ENCODE measurements around the gene NYNRIN.
A peak's percentile ranks its signal among the peaks of the same experiment; 100 is the strongest.
"Not testable (repeated sequence)": the region's sequence is repeated elsewhere in the genome, so short reads cannot be mapped to it uniquely, and the experiment has no call there.

Gene NYNRIN

DNA sequence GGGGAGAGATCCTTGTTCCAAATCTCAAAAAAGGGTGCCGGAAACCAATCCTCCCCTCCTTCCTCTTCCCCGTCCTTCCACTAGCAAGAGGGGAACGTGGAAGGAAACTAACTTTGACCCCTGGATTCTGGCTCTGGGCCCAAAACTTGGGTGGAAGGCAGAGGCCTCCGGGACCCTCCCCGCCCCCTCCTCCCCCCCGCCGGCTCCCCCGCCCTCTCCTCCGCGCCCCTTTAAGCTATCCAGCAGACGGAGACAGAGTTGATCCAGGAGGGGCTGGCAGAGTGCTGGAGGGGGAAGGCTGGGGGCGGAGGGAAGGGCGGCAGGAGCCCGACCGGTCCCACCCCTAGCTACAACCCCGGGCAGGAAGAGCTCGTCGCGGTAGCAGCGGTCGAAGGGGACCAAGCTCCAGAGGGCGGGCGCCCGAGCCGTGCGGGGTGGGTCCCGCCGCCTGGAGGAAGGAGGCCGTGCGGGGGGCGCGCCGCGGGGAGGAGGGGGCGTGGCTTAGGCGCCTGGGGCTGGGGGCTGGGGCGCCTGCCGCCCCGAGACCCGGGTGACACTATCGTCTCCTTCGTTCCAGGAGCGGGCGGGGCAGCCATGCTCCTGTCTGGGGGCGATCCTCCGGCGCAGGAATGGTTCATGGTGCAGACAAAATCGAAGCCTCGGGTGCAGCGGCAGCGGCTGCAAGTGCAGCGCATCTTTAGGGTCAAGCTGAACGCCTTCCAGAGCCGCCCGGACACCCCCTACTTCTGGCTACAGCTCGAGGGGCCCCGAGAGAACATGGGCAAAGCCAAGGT lies at the start of gene NYNRIN:
NYNRIN (plus strand) TSS at position 351 of the 794 bp plus-strand sequence; CDS start at position 595, 244 bp downstream.
- peak; percentile 28 for DNase-seq

DNA sequence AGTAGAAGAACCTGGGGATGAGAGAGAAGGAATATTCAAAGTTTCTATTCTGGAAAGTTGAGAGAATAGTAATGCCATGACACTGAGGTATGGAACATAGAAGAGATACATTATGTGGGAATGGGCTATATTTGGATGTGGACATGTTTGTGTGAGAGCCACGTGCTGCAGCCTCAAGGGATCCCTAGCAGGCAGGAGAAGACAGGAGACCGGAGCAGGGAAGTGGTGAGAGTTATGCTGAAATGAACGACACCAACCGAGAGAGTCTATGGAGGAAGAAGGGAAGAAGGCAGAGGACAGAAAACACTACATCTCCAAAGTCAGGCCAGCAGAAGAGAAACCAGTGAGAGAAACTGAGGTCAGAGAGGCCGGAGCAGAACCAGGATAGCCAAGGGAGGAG lies 49.1 kb upstream of the NYNRIN start:
- no peak for DNase-seq

DNA sequence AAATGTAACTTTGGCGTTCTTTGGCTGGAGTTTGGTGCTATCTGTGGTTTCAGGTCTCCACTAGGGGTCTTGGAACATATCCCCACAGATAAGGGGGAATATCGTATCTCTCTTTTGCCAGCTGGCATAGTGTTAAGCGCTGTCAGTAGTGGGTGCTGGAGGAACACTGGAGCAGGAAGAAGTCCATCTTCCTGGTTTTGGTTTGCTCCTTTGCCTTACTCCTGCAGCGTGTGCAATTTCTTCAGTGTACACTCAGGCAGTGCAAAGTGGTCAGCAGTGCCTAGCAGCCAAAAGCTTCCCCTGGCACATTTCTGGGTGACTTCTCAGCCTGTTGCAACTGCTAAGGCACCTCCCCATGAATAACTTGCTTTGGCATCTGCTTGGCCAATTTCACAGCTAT lies 47.3 kb upstream of the NYNRIN start:
- DNase-seq: no peak

DNA sequence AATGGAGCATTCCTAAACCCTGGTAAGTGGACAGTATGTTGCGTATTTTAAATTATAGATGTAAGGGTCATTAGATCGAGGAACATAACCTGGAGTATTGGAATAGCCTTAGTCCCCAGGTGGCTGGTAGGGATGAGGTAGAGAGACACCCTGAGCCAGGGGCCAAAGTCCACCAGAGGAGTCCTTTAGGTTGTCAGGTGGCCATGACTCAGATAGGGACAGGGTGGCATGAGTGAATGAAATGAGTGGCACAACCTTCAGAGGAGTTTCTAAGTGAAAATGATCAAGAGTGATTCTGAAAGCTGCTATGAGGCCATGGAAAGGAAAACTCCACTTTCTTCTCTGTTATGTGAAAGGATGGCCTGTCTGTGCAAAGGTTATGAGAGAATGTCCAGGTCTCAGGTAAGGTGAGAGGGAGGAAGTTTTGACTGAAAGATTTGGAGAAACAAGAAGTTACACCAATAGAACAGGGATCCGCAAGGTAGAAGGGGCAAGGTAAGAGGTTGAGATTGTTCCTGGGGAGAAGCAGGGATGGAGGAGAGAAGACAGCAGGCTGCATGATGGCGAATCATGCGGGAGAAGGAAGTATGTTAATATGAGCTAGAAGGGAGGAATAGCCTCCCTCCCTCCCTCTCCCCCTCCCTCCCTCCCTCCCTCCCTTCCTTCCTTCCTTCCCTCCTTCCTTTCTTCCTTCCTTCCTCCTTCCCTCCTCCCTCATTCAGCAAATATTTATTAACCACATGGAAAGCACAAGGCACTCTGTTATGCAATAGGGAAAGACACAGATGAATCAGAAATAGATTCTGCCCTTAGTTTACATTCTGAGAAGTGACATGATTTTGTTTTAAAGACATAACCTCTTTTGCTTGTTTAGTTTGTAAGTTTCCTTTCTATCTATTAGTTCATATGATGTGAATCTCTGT lies 45.0 kb upstream of the NYNRIN start:
- no peak for DNase-seq

DNA sequence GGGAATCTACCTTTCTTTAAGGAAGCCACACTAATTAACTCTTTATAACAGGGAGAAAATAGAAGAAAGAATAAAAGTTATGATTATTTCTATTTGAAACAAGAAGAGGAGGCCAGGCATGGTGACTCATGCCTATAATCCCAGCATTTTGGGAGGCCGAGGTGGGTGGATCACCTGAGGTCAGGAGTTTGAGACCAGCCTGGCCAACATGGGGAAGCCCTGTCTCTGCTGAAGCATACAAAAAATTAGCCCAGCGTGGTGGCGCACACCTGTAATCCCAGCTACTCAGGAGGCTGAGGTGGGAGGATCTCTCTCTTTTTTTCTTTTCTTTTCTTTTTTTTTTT lies 44.3 kb upstream of the NYNRIN start:
- not testable (repeated sequence) for DNase-seq

DNA sequence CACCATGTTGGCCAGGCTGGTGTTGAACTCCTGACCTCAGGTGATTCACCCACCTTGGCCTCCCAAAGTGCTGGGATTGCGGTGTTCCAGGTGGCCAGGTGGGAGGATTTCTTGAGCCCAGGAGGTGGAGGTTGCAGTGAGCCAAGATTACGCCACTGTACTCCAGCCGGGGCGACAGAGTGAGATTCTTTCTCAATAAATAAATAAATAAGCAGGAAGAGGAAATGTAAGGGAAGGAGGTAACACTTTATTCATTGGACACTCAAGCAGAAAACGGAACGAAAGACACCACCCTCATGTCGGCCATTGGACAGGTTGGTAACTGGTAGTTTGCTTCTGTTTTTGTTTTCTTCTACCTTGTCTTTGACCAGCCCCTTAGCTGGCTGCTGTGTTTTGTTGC lies 43.8 kb upstream of the NYNRIN start:
- DNase-seq: no peak

DNA sequence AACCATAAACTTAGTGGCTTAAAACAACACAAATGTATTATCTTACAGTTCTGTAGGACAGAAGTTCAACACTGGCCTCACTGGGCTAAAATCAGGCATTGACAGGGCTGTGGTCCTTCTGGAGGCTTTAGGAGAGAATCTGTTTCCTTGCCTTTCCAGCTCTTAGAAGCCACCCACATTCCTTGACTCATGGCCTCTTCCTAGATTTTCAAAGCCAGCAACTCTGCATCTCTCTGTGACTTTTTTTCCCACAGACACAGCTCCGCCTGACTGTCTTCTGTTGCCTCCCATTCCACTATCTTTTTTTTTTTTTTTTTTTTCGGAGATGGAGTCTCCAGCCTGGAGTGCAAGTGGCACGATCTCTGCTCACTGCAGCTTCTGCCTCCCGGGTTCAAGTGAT lies 42.6 kb upstream of the NYNRIN start:
- DNase-seq: no peak

DNA sequence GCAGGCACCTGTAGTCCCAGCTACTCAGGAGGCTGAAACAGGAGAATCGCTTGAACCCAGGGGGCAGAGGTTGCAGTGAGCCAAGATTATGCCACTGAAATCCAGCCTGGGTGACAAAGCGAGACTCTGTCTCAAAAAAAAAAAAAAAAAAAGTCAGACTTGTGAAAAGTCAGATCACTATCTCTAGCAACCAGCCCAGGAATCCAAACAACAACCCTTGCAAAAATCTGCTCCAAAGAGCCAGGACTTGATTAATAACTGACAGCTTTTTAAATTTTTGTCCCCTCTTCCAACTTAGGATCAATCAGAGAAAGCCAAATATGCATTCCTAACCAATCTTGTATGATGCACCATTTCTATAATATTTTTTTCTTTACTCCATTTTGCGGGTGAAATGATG lies 38.5 kb upstream of the NYNRIN start:
- no peak for DNase-seq

DNA sequence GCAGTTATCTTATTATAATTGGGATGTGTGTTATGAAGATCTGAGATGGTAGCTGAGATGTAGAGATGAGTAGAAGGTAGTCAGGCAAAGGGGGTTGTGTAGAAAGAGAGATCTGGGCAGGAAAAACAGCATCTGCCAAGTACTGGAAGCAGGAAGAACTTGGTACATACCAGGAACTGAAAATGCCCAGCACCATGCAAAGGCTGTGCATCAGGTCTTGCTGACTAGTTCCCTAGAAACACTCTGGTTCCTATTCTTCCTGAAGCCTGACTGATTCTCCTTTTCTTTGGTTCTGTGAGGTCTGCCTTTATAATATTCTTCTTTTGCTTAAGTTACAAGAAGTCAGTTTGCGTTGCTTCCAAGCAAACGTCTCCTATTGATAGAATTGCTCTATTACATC lies 37.5 kb upstream of the NYNRIN start:
- no peak for DNase-seq

DNA sequence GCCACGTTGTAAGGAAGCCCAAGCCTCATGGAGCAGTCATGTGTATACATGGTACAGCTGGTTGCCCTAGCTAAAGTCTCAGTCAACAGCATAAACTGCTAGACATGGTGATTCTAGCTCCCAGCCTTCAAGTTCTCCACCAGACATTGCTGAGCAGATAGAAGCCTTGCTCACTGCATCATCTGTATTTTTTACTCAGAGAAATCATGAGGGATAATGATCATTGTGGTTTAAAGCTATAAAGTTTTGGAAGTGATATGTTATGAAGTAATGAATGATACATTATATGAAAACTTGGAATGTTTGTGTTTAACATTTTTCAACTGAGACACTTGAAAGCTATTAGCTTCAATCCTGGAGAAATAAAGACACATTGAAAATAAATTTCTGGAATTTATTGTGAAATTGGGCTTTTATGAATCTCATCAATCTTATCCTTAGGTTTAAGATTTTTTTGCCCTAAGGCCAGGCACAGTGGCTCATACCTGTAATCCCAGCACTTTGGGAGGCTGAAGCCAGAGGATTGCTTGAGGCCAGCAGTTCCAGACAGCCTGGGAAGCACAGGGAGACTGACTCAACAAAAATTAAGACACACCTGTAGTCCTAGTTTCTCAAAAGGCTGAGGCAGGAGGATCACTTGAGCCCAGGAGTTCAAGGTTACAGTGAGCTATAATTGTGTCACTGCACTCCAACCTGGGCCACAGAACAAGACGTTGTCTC lies 36.4 kb upstream of the NYNRIN start:
- no peak for DNase-seq

DNA sequence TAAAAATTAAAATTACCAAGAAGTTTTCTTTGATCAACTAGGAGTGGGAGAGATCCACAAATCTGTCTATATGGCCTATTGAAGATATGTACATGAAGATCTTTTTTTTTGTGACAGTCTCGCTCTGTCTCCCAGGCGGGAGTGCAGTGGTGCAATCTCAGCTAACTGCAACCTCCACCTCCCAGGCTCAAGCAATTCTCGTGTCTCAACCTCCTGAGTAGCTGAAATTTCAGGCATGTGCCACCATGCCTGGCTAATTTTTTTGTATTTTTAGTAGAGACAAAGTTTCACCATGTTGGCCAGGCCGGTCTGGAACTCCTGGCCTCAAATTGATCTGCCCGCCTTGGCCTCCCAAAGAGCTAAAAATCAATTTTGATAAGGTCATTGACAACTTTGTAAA lies 35.4 kb upstream of the NYNRIN start:
- DNase-seq: no peak

DNA sequence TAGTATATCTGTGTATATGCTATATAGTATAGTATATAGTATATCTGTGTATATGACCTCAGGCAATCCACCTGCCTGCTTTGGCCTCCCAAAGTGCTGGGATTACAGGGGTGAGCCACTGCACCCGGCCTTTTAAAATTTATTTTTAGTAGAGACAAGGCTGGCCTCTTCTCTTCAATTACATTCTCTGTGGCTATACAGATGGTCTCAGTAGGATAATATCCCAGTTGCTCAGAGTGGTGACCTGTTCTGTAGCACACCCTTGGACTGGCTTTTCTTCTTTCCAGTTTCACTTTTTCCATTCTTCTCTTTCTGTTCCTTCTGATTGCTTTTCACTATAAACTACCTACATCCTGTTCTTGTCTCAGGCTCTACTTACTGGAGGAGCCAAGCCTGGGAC lies 34.0 kb upstream of the NYNRIN start:
- DNase-seq: no peak

DNA sequence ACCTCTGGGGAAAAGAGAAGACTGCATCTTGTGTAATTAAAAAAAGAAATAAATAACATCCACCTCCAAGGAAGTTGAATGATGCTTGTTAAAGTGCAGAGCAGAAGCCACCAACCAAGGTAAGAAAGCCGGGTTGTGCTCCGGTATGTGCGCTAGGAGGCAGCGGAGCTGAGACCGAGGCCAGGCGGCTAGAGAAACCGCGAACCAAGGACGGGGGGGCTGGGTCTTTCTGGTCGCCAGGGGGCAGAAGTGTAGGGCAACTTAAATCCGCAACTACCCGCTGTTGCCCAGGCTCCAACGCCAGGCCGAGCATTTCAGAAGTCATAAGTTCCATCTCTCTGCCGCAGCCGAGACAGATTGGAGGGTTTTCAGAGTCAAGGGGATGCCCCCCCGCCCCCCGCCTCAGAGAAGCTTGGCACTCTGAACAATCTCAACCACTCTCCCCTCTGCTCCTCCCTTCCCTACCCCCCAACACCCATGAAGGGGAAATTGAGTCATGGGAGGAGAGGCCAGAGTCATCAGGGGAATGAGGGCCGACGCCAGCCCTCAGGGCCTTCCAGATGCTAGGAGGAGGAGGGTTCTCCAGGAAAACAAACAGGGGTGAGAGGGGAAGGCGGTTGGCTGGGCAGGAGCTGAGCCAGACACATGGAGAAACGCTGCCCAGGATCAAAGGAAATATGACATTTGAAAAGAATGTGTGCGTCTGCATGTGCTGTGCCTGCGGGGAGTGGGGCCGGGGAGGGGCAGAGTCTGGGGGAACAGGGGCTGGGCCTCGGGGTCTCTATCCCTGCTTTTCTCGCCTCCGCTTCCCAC lies 33.0 kb upstream of the NYNRIN start:
- peak; percentile 50 for DNase-seq

DNA sequence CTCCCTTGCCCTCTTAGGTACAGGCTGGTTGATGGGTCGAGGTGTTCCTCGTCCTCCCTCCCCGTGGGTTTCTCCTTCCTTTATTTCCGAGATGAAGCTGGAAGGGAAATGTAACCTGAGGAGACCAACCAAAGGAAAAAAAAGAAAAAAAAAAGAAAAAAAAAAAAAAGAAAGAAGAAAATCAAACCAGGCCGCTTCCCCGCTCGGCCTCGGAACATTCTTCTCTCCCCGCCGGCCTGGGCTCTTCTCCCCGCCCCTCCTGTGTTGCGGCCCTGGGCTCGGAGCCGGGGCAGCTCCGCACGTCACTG lies 32.4 kb upstream of the NYNRIN start:
- no peak for DNase-seq

DNA sequence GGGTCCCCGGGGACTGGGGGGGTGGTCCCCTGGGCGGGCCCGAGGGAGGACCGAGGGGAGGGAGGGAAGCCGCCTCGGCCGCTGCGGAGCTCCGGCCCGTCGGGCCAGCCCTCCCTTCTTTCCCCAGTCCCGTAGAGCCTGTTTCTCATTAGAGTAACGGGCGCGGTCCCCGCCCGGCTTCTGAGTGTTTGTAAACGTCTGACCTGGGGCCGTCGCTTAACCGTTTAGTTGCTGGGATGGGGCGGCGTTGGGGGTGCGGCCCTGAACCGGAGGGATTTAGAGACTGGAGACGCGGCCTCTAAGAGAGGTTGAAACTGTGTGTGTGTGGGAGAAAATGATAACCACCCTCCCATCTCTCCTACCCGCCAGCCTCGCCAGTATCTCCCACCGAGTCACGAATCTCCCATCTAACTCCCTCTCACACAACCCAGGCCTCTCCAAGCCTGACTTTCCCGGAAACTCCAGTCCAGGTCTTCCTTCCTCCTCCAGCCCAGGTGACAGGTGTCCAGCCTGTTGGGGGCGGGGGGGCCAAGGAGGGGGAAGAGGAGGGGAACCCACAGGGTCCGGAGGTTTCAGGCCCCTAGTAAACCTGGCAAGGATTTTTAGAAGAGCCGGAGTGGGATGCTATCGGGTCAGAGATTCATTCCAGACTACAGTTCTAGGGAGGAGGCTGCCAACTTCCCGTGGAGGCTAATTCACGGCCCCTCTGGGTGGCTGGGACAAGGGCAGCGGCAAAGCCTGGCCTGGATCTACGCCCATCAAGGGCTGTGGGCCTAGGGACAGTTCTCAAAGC lies 31.9 kb upstream of the NYNRIN start:
- DNase-seq: no peak

DNA sequence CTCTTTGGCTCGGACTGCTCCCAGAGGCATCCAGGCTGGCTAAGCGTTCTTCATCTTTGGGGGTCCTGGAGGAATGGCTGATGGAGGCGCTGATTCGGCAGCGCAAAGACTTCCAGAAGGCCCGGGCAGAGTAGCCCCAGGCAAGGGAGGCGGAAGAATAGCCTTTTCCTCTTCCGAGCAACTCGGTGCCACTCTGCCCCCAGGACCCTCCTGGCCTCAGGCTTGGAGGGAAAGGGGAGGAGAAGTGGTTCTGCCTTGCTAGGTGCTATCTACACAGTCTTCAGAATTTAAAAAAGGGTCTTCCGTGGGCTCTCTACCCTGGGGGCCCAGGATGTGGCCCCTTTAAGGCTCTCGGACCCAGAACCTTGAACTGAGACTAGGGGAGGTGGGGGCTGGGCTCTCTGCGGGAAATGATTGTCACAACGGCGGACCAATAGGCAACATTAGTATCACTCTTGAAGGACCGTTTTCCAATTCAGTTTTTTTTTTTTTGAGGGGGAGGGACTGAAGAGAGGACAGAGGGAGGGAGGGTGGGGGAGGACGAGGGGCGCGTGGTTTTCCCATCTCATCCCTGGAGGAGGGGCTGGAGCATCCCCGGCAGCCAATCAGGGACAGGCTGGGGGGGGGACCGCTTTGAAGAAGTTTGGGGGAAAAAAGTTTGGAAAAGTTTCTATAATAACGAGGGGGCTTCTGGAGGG lies 31.1 kb upstream of the NYNRIN start, which contains the start of gene NFATC4:
NFATC4 (plus strand) TSS at position 671 of the 698 bp plus-strand sequence. CDS start 157 bp downstream, outside the sequence.
- DNase-seq: no peak

DNA sequence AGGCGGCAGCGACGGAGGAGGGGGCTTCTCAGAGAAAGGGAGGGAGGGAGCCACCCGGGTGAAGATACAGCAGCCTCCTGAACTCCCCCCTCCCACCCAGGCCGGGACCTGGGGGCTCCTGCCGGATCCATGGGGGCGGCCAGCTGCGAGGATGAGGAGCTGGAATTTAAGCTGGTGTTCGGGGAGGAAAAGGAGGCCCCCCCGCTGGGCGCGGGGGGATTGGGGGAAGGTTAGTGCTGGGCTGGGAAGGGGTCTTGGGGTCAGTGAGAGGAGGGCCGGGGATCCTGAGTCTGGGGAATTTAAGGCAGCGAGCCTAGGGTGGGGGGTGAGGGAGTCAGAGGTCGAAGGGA lies 30.6 kb upstream of the NYNRIN start:
- DNase-seq: no peak

DNA sequence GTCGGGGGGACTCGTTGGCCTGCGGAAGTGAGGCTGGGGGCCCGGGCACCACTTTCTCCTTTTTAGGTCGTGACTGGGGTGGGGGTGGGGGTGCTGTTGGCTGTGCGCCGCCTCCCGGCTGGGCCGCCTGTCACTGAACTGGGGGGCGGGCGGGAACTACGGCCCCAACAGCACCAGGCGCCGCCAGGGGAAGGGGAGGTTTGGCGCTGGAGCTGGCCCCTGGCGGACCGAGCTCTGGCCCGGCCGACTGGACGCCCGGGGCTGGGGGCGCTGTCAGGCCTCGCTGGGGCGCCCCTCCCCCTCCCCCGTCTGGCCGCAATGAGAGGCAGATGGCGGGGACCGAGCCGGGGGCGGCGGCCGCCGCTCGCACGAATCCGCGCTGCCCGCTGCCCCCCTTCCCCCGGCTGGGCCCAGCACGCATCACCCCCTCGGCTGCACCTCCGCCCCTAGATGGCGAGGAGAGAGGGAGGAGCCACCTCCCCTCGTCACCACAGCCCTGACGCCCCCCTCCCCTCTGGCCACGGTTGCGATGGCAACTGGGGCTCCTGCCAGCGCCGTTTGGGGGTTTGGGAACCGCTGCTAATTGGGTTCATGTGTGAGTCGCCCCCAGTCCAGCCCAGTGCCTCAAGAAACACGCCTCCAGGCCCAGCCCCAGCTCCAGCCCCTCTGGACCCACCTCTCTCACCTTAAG lies 30.1 kb upstream of the NYNRIN start:
- no peak for DNase-seq

DNA sequence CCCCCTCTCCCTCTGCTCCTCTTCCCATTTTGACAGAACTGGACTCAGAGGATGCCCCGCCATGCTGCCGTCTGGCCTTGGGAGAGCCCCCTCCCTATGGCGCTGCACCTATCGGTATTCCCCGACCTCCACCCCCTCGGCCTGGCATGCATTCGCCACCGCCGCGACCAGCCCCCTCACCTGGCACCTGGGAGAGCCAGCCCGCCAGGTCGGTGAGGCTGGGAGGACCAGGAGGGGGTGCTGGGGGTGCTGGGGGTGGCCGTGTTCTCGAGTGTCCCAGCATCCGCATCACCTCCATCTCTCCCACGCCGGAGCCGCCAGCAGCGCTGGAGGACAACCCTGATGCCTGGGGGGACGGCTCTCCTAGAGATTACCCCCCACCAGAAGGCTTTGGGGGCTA lies 29.3 kb upstream of the NYNRIN start:
- DNase-seq: no peak

DNA sequence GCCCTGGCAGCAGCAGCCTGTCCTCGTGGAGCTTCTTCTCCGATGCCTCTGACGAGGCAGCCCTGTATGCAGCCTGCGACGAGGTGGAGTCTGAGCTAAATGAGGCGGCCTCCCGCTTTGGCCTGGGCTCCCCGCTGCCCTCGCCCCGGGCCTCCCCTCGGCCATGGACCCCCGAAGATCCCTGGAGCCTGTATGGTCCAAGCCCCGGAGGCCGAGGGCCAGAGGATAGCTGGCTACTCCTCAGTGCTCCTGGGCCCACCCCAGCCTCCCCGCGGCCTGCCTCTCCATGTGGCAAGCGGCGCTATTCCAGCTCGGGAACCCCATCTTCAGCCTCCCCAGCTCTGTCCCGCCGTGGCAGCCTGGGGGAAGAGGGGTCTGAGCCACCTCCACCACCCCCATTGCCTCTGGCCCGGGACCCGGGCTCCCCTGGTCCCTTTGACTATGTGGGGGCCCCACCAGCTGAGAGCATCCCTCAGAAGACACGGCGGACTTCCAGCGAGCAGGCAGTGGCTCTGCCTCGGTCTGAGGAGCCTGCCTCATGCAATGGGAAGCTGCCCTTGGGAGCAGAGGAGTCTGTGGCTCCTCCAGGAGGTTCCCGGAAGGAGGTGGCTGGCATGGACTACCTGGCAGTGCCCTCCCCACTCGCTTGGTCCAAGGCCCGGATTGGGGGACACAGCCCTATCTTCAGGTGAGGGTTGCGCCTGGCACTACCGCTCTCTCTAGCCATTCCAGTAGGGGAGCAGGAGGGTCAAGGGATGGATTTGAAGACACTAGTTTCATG lies 28.7 kb upstream of the NYNRIN start:
- no peak for DNase-seq

All from KG1 (cell line).